Esophagus muscularis mucosa (tissue), 4 donors: ENCODE results near the gene NUP214. TPM values are rescaled to one million over a fixed set of nuclear protein-coding genes. Genes with fewer than 3 reads are reported as not detected.

Experiments
- DNase-seq: peaks from one replicate; pipeline ENCODE4 v3.0.0-alpha.2; 2017; ENCODE audit errors: extremely low spot score
- H3K27ac ChIP-seq, 4 donors: fragments of 200-600 bp; sonication (generic); replicated peaks in 1 of 4; 1 replicate in 3 of 4; 2 replicates in 1 of 4; pipeline ENCODE4 v1.5.1; 2016 to 2019; ENCODE audit warnings: mild to moderate bottlenecking in 1 of 4
- H3K27me3 ChIP-seq, 4 donors: fragments of 200-600 bp; sonication (generic); one replicate each; pipeline versions ENCODE4 v1.5.1 to v1.6.0; 2016 to 2019
- H3K36me3 ChIP-seq, 4 donors: fragments of 200-600 bp; sonication (generic); one replicate each; pipeline ENCODE4 v1.5.1; 2016 to 2019
- H3K4me1 ChIP-seq, 4 donors: fragments of 200-600 bp; sonication (generic); one replicate each; pipeline ENCODE4 v1.5.1; 2016 to 2019
- H3K4me3 ChIP-seq, 4 donors: fragments of 200-600 bp; sonication (generic); 1 replicate in 2 of 4; 2 replicates in 2 of 4; pipeline ENCODE4 v1.5.1; 2016 to 2019; ENCODE audit warnings: mild to moderate bottlenecking in 4 of 4, moderate library complexity in 1 of 4
- H3K9me3 ChIP-seq, 4 donors: fragments of 200-600 bp; sonication (generic); 1 replicate in 3 of 4; 2 replicates in 1 of 4; pipeline ENCODE4 v1.5.1; 2016 to 2019
- EP300 ChIP-seq: sonication (generic); formaldehyde crosslinking; IDR thresholded peaks from one replicate; pipeline ENCODE4 v1.6.1; 2017; ENCODE audit warnings: antibody characterized with exemption
- POLR2A ChIP-seq: fragments of 450-650 bp; IDR thresholded peaks from one replicate; pipeline ENCODE4 v1.6.1; 2017; ENCODE audit warnings: antibody characterized with exemption, moderate library complexity, mild to moderate bottlenecking, low read depth
- POLR2AphosphoS5 ChIP-seq, 2 donors: sonication (generic); formaldehyde crosslinking; IDR thresholded peaks; one replicate each; pipeline ENCODE4 v1.6.1; 2017; ENCODE audit warnings: antibody characterized with exemption in 2 of 2
- WGBS: methylation state at CpG from one replicate; pipeline ENCODE4 v1.1.5; 2018; 5-methylcytosine and 5-hydroxymethylcytosine counted together
- intact Hi-C: fragments of 100-400 bp; cut with DNase I; formaldehyde crosslinking; loops from one replicate; pipeline ENCODE4 v1.15.1; 2023
- total RNA-seq, 4 donors: library from RNA; depleted of rRNA; stranded (reverse); fragments of >200 nt; gene quantifications; one replicate each; pipeline versions ENCODE4 v1.1.0 to v1.2.1, GENCODE V29; 2016
- TF ChIP-seq, protein P1 (sequence below), 3 experiments: fragments of 200-600 bp in 2 of 3; fragments of 450-650 bp in 1 of 3; sonication (generic) in 2 of 3; IDR thresholded peaks; one replicate each; pipeline ENCODE4 v1.5.1; 2017 to 2019; ENCODE audit warnings: antibody characterized with exemption in 3 of 3, mild to moderate bottlenecking in 2 of 3, moderate library complexity in 1 of 3

The NUP214 gene
- total RNA-seq, 4 donors from 2014 or later: 26.4 to 36.2 (median 28.7) TPM

DNA sequence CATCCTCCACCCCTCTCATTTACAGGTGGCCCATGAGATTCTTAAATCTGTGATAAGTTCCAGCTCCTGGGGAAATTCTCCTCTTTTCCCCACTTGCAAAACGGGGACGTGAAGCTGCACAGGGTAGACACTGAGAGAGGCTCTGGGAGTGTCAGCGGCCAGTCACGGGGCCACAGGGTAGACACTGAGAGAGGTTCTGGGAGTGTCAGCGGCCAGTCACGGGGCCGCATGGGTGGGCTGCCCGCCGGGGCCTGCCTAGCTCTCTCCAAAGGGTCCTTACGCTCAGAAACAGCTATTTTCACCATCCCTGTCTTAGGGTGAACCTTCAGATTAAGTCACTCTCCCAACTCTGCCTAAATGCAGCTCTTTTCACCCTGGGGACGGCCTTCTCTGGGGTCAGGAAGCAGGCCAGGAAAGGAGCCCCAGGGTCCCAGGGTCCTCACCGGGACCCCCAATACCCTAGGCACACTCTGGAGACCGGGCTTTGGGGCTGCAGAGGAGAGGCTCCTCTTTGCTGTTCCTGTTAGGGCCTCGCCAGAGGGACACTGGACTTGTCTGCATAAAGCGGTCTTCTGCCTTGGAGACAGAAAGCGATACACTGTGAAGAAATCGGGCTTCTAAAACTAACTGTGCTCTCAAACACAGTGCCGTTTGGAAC lies 149.4 kb downstream of the NUP214 start:
- Histone ChIP-seq H3K4me3 (peak overlapping the region; percentile 72 to 81 (median 77)), H3K27ac (peak overlapping the region; percentile 53 to 72 (median 69)), H3K36me3 (no peaks in the 10 kb centered on the region), H3K9me3 (no peaks in the 10 kb centered on the region), H3K4me1 (peaks cover 37 to 48% (median 45%) of the 10 kb centered on the region in 4 donors), H3K27me3 (peaks cover 0 to 34% (median 0%) of the 10 kb centered on the region in 4 donors)
- DNase-seq: no peak
- WGBS: 73% methylated on average over 9 of the region's 18 CpGs
- no peak for TF ChIP-seq EP300
- peak; percentile 16 for TF ChIP-seq POLR2A
- intact Hi-C loops: no loop called here

GRCh38 chr9:131275332-131276093 lies 150.1 kb downstream of the NUP214 start:
- DNase-seq: no peak

DNA sequence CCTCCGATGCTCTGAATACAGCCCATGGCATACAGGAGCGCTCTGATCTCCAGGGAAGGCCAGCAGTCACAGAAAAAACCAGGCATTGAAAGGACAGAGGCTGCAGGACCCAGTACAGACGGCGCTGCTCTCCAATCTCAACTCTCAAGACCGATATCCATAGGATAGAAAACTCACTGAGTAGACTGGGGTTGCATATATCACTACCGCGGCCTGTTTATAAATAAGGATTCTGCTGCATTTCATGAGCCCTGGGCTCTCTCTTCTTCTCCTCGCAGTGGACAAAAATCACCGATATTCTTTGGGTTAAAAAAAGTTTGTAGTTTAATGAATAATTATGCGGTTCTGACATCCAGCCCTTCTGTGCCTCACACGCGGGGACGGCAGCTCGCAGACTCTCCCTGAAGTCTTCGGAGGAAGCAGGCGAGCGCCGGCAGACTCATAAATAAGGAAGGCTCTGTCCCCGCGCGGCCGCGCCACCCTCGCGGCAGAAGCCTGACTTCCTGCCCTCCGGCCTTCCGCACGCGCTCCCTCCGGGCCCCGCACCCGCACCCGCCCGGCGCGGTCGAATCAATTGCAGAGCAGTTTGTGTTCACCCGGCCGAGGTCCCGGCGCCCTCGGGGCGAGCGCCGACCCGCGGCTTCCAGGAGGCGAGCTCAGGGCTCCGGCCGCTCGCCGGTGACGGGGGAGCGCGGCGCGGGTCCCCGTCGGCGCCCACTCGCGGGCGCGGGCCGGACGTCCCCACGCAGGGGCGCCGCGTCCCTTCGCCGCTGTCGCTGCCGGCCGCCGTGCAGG lies 150.9 kb downstream of the NUP214 start, which contains the start of gene FAM78A:
Gene FAM78A, minus strand, starts transcription at position 417 of the 795 bp plus-strand sequence. Its CDS starts 331 bp downstream, at position 86.
- Histone ChIP-seq H3K4me3 (peak within 1 kb of the TSS; percentile 72 to 81 (median 77)), H3K9me3 (no peaks in the 10 kb centered on the region), H3K36me3 (no peaks in the 10 kb centered on the region), H3K4me1 (peaks cover 29 to 41% (median 36%) of the 10 kb centered on the region in 4 donors), H3K27ac (peak within 1 kb of the TSS; percentile 58 to 72 (median 70)), H3K27me3 (peaks cover 0 to 49% (median 0%) of the 10 kb centered on the region in 4 donors)
- no peak for DNase-seq
- intact Hi-C loops: no loop called here
- TF ChIP-seq, protein P1, sequence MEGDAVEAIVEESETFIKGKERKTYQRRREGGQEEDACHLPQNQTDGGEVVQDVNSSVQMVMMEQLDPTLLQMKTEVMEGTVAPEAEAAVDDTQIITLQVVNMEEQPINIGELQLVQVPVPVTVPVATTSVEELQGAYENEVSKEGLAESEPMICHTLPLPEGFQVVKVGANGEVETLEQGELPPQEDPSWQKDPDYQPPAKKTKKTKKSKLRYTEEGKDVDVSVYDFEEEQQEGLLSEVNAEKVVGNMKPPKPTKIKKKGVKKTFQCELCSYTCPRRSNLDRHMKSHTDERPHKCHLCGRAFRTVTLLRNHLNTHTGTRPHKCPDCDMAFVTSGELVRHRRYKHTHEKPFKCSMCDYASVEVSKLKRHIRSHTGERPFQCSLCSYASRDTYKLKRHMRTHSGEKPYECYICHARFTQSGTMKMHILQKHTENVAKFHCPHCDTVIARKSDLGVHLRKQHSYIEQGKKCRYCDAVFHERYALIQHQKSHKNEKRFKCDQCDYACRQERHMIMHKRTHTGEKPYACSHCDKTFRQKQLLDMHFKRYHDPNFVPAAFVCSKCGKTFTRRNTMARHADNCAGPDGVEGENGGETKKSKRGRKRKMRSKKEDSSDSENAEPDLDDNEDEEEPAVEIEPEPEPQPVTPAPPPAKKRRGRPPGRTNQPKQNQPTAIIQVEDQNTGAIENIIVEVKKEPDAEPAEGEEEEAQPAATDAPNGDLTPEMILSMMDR (IDR thresholded peaks at IDR 0.05): no peak
- TF ChIP-seq POLR2AphosphoS5 (IDR thresholded peaks at IDR 0.05) (no peak), EP300 (no peak), POLR2A (no peak)
- 16% methylated on average over 35 of the region's 76 CpGs for whole genome bisulfite sequencing

More at GRCh38 chr9:131275332-131276093, 150.1 kb downstream of the NUP214 start:
- H3K27ac ChIP-seq: peak overlapping the region; percentile 53 to 72 (median 69)
- H3K27me3 ChIP-seq: peaks cover 0 to 41% (median 0%) of the 10 kb centered on the region in 4 donors
- 81% methylated on average over 8 of the region's 29 CpGs for WGBS
- peak overlapping the region; percentile 72 to 81 (median 77) for H3K4me3 ChIP-seq
- H3K36me3 ChIP-seq: no peaks in the 10 kb centered on the region
- H3K9me3 ChIP-seq: no peaks in the 10 kb centered on the region
- intact Hi-C loops: no loop called here
- peaks cover 34 to 45% (median 42%) of the 10 kb centered on the region in 4 donors for H3K4me1 ChIP-seq
- no peak for TF ChIP-seq POLR2A
- TF ChIP-seq, protein P1 (IDR thresholded peaks at IDR 0.05): peak in 1 of 3 experiments; percentile 4

GRCh38 chr9:131276891-131277286 lies 151.5 kb downstream of the NUP214 start:
- Histone ChIP-seq H3K36me3 (no peaks in the 10 kb centered on the region), H3K4me3 (peak overlapping the region; percentile 72 to 81 (median 77)), H3K9me3 (no peaks in the 10 kb centered on the region), H3K27ac (peak overlapping the region; percentile 40 to 72 (median 70)), H3K4me1 (peaks cover 28 to 35% (median 32%) of the 10 kb centered on the region in 4 donors), H3K27me3 (peaks cover 0 to 55% (median 2%) of the 10 kb centered on the region in 4 donors)
- DNase-seq: no peak
- intact Hi-C loops: no loop called here
- no peak for TF ChIP-seq EP300
- TF ChIP-seq POLR2AphosphoS5 (IDR thresholded peaks at IDR 0.05): no peak
- TF ChIP-seq, protein P1 (IDR thresholded peaks at IDR 0.05): no peak
- no peak for TF ChIP-seq POLR2A
- WGBS: 0% methylated on average over 13 of the region's 60 CpGs
